ENCODE measurements around the gene NR1H2.
"Not testable (repeated sequence)": the region's sequence is repeated elsewhere in the genome, so short reads cannot be mapped to it uniquely, and the experiment has no call there.

GRCh38 chr19:50390952-50391351 is 14.7 kb downstream of the NR1H2 start:
- TF ChIP-seq CTCF, POLR2A (IDR thresholded peaks at IDR 0.05): not testable (repeated sequence)

All from uterus (tissue), 2 donors.